AG09309 (cell line): ENCODE measurements around the gene RTL1.
A peak's percentile ranks its signal among the peaks of the same experiment; 100 is the strongest.

Experiments
- DNase-seq: peaks from one replicate; pipeline ENCODE4 v3.0.0-alpha.2; 2010; ENCODE audit warnings: low read depth
- H3K4me3 ChIP-seq: 2 replicates; pipeline ENCODE4 v1.5.1; 2011; ENCODE audit warnings: mild to moderate bottlenecking, low read depth, low read length, moderate library complexity; ENCODE audit not compliant: control insufficient read depth
- TF ChIP-seq, protein P1 (sequence below): IDR thresholded peaks from 2 replicates; pipeline ENCODE4 v1.5.1; 2011; ENCODE audit warnings: mild to moderate bottlenecking, low read depth, low read length, inconsistent platforms; ENCODE audit not compliant: insufficient read depth, control insufficient read depth; ENCODE audit errors: missing control alignments

Gene RTL1

DNA sequence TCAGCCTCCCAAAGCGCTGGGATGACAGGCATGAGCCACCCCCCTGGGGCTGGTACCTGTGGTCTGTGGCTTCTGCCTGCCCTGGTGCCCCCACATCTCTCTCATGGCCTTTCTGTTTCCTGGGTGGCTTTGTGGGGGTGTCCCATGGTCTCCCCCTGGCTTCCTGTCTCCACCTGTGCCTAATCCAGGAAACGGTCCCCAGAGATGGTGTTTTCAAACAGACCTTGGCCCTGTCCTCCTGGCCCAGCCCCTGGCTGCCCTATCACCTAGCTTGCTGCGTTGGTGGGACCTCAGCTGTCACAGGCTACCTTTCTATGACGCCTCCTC, 59.5 kb downstream of the RTL1 start:
- H3K4me3 ChIP-seq, result no peak overlapping the region
- TF ChIP-seq, protein P1, sequence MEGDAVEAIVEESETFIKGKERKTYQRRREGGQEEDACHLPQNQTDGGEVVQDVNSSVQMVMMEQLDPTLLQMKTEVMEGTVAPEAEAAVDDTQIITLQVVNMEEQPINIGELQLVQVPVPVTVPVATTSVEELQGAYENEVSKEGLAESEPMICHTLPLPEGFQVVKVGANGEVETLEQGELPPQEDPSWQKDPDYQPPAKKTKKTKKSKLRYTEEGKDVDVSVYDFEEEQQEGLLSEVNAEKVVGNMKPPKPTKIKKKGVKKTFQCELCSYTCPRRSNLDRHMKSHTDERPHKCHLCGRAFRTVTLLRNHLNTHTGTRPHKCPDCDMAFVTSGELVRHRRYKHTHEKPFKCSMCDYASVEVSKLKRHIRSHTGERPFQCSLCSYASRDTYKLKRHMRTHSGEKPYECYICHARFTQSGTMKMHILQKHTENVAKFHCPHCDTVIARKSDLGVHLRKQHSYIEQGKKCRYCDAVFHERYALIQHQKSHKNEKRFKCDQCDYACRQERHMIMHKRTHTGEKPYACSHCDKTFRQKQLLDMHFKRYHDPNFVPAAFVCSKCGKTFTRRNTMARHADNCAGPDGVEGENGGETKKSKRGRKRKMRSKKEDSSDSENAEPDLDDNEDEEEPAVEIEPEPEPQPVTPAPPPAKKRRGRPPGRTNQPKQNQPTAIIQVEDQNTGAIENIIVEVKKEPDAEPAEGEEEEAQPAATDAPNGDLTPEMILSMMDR, result no peak
- no peak for DNase-seq

DNA sequence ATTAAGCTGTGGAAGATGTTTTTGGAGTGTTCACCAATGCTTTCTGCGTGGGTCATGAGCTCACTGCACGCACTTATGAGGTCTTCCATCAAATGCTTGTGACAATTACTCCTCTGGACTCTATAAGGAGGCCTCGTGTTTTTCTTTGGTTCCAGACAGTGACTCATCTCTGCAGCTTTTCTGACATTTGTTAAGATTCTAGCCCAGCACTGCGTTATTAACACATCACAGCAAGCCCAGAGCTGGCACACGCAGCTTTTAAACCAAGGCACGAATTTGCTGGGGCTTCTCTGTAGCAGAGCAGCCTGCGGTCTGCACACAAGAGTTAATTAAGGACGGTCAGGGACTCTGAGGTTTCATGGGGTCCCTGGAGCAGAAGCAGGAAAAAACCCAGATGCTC, 60.7 kb downstream of the RTL1 start:
- peak; percentile 68 for DNase-seq
- H3K4me3 ChIP-seq, result no peak overlapping the region
- TF ChIP-seq, protein P1, result no peak

DNA sequence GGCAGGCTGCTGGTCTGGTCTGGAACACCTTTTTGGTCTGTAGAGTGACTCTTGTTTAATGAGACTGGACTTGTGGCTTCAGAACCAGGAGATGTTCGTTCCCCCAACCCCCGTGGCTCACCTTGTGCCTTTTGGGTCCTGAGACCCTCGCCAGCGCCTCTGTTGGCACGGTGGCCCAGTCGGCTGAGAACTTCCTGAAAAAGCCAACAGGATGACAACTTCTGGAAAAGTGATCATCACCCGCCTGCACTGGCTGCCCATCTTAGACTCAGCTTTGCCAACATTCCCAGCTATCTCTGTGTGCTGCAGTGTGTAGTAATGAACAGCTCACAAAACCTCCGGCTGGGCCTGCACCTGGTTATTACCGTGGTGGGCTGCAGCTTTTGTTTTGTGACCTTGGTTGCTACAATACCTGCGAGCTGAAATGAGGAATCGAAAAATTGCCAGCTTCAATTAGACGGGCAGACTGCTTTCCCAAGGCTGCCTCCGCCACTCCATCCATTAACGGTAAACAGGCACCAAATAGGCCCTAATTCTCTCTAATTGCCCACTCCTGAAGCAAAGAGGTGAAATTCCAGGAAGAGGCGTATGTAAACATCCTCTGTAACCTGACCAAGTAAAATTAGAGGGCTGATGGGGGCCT, 61.6 kb downstream of the RTL1 start:
- DNase-seq, result no peak
- TF ChIP-seq, protein P1, result no peak

DNA sequence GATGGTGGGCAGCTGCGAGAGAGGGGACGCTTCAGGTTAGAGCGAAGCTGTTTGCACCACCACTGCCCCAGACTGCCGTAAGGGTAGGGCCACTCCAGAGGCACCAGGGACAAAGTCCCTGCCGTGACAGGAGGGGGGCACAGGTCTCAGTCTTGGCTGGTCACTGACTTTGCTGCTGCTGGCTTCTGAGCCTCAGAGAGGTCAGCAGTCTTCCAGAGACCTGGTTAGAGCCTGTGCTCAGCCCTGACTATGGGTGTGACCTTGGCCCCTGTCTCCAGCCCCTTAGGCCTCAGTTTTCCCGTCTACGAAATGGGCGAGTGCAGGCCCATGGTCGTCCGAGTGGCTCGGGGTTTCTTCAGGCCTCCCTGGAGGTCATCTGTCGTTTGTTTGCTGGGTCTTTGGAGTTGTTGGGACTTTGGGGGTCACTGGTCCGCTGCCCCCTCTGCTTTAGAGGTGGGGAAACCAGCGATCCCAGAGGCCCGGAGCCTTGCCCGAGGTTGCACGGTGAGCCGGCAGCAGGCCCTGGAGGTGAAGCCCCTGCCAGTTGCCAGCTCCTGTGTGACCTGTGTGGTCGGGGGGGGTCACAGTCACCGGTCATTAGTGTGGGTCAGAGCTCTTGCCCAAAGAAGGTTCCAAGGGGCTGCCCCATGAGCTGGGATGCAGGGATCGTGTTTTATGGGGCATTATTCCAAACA, 62.3 kb downstream of the RTL1 start:
- TF ChIP-seq, protein P1, result no peak
- DNase-seq, result no peak

More for the DNA sequence above, 61.6 kb downstream of the RTL1 start:
- H3K4me3 ChIP-seq, result no peak overlapping the region

DNA sequence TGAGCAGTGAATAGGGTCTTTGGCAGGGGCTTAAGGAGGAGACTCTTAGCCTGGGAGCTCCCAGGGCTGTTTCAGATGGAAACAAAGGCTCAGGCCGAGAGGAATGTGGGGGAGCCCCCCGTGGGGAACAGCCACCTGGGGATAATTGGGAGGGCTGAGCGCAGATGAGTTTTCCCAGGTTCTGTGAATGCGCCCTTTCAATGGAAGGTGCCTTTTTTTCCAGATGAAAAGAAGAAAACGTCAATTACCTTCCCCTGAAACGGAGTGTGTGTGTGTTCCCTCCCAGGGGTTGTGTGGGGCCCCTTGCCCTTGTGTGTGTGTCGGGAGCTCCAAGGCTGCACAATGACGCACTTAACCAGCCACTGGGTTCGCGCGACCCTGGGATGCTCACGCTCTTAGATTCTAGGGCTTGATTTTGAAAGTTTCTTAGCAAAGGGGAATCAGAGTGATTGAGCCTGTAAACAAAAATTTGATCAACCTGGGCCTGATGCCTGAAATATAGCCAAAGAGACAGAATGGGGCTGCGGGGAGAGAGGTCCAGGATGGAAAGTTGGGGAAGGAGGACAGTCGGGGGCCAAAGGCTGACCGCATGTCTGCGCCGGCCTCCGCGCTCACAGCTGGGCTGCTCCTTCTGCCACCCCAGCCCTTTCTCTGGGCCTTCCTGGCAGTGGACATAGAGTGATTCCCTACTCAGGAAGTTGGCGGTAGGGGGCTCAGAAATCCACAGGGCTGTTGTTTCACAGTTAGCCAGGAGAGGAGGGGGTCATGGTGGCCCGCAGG, 63.0 kb downstream of the RTL1 start:
- no peak overlapping the region for H3K4me3 ChIP-seq
- DNase-seq, result no peak
- TF ChIP-seq, protein P1, result no peak

More for the DNA sequence above, 62.3 kb downstream of the RTL1 start:
- H3K4me3 ChIP-seq, result no peak overlapping the region

DNA sequence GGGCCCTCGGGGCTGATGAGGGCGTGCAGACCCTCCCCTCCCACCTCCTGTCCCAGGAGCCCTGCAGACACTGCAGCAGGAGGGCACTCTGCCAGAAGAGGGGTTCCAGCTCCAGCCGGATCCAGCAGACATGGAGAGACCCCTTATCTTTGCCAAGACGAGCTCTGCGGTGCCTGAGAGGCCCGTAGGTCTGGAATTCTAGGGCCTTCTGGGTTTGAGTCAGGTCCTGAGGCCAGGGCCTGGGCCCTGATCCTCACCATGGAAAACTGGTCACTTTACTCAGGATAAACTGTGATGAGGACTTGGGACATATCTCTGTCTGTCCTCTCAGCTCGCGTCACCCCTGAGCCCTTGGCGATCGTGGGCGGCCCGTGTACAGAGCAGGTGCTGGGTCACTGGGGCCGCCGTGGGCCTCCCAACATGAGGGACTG, 63.8 kb downstream of the RTL1 start:
- no peak overlapping the region for H3K4me3 ChIP-seq
- DNase-seq, result no peak
- TF ChIP-seq, protein P1, result no peak
